Hematopoietic multipotent progenitor cell (in vitro differentiated cells): ENCODE measurements around the gene PRTFDC1. TPM values are rescaled to one million over a fixed set of nuclear protein-coding genes. Genes with fewer than 3 reads are reported as not detected.

Source experiments
- DNase-seq, 3 donors: peaks; one replicate each; pipeline ENCODE4 v3.0.0-alpha.2; 2011 to 2015; ENCODE audit warnings: low read depth in 2 of 3, low spot score in 2 of 3
- small RNA-seq: library from RNA; depleted of rRNA; stranded (forward); fragments of <200 nt; gene quantifications from one replicate; pipeline ENCODE3, GENCODE V24; 2012
- total RNA-seq: library from RNA; depleted of rRNA; stranded (reverse); fragments of >200 nt; gene quantifications from one replicate; pipeline ENCODE4 v1.2.3, GENCODE V29; 2012

The PRTFDC1 gene
- total RNA-seq, 1 donor: 3.5 TPM

- no peak for DNase-seq
These were observed 147.4 kb downstream of the PRTFDC1 start for GRCh38 chr10:24804956-24805355.

GRCh38 chr10:24804392-24804791 lies 148.0 kb downstream of the PRTFDC1 start:
- no peak for DNase-seq

- no peak for DNase-seq
These were observed 150.0 kb downstream of the PRTFDC1 start for GRCh38 chr10:24802378-24802777.

- no peak for DNase-seq
These were observed 151.5 kb downstream of the PRTFDC1 start for GRCh38 chr10:24800861-24801260.

Small RNA genes lying within 50 kb of the gene (small RNA-seq; reads per million reads assigned to genes)
- gene AL512598.1 (not detected), gene RN7SKP241 (not detected)

Other genes with a start within 250 kb of the PRTFDC1 start
- gene ARHGAP21, start 228.7 kb downstream of the PRTFDC1 start, total RNA-seq: 20.2 TPM
- gene ENKUR, start 63.6 kb upstream of the PRTFDC1 start, total RNA-seq: under 0.01 TPM
- 3.0 TPM for gene THNSL1, start 64.0 kb upstream of the PRTFDC1 start, total RNA-seq
- gene GPR158, start 222.4 kb upstream of the PRTFDC1 start, total RNA-seq: under 0.01 TPM